ENCODE results near the gene LTO1.
A peak's percentile ranks its signal among the peaks of the same experiment; 100 is the strongest.

The LTO1 gene

GRCh38 chr11:69674886-69675714, at the start of gene LTO1:
Gene LTO1, minus strand, starts transcription at chr11:69675353. Its CDS starts 114 bp downstream, at chr11:69675239.
- peak within 1 kb of the TSS; percentile 94 for H3K4me3 ChIP-seq (ENCODE audit: low read depth, low read length)
- DNase-seq (ENCODE audit: low read depth) = peak; percentile 96
- TF ChIP-seq MAX (IDR thresholded peaks at IDR 0.05; ENCODE audit: low read depth, low read length) (peak; percentile 74), MYC (IDR thresholded peaks at IDR 0.05; ENCODE audit: low read depth, low read length) (peak; percentile 74), POLR2A (IDR thresholded peaks at IDR 0.05; ENCODE audit: extremely low read depth, insufficient read length) (peak; percentile 51), CTCF (IDR thresholded peaks at IDR 0.05; ENCODE audit: low read depth, low read length) (no peak)

GRCh38 chr11:69721745-69722144, 46.6 kb upstream of the LTO1 start:
- DNase-seq (ENCODE audit: low read depth) = no peak

GRCh38 chr11:69721106-69721505, 46.0 kb upstream of the LTO1 start:
- no peak overlapping the region for H3K4me3 ChIP-seq (ENCODE audit: low read depth, low read length)
- TF ChIP-seq MAX (IDR thresholded peaks at IDR 0.05; ENCODE audit: low read depth, low read length) (no peak), MYC (IDR thresholded peaks at IDR 0.05; ENCODE audit: low read depth, low read length) (no peak), POLR2A (IDR thresholded peaks at IDR 0.05; ENCODE audit: extremely low read depth, insufficient read length) (no peak)
- DNase-seq (ENCODE audit: low read depth) = no peak

More at GRCh38 chr11:69721745-69722144, 46.6 kb upstream of the LTO1 start:
- H3K4me3 ChIP-seq (ENCODE audit: low read depth, low read length) = no peak overlapping the region
- no peak for TF ChIP-seq MYC (IDR thresholded peaks at IDR 0.05; ENCODE audit: low read depth, low read length)
- TF ChIP-seq POLR2A (IDR thresholded peaks at IDR 0.05; ENCODE audit: extremely low read depth, insufficient read length) = no peak
- TF ChIP-seq CTCF (IDR thresholded peaks at IDR 0.05; ENCODE audit: low read depth, low read length) = peak; percentile 26
- no peak for TF ChIP-seq MAX (IDR thresholded peaks at IDR 0.05; ENCODE audit: low read depth, low read length)

GRCh38 chr11:69718912-69719311, 43.8 kb upstream of the LTO1 start:
- no peak overlapping the region for H3K4me3 ChIP-seq (ENCODE audit: low read depth, low read length)
- TF ChIP-seq CTCF (IDR thresholded peaks at IDR 0.05; ENCODE audit: low read depth, low read length) = no peak
- no peak for TF ChIP-seq MYC (IDR thresholded peaks at IDR 0.05; ENCODE audit: low read depth, low read length)
- no peak for TF ChIP-seq MAX (IDR thresholded peaks at IDR 0.05; ENCODE audit: low read depth, low read length)
- no peak for TF ChIP-seq POLR2A (IDR thresholded peaks at IDR 0.05; ENCODE audit: extremely low read depth, insufficient read length)
- DNase-seq (ENCODE audit: low read depth) = no peak

- peak; percentile 93 for DNase-seq (ENCODE audit: low read depth)
- H3K4me3 ChIP-seq (ENCODE audit: low read depth, low read length) = no peak overlapping the region
- TF ChIP-seq MYC (IDR thresholded peaks at IDR 0.05; ENCODE audit: low read depth, low read length) (no peak), CTCF (IDR thresholded peaks at IDR 0.05; ENCODE audit: low read depth, low read length) (peak; percentile 89), POLR2A (IDR thresholded peaks at IDR 0.05; ENCODE audit: extremely low read depth, insufficient read length) (no peak), MAX (IDR thresholded peaks at IDR 0.05; ENCODE audit: low read depth, low read length) (peak; percentile 22; the same call in 1 of the 2 replicates)
Measured at GRCh38 chr11:69718147-69718546, 43.0 kb upstream of the LTO1 start.
